GM12891 (cell line): ENCODE results near the gene CCDC167.

ENCODE experiments used
- POLR2A ChIP-seq: IDR thresholded peaks from 2 replicates; pipeline ENCODE4 v1.6.1; 2011; ENCODE audit warnings: low read depth, low read length, control low read depth
- POLR2AphosphoS5 ChIP-seq: IDR thresholded peaks from 2 replicates; pipeline ENCODE4 v1.6.1; 2011; ENCODE audit warnings: low read depth, low read length, control low read depth
- POU2F2 ChIP-seq: IDR thresholded peaks from 2 replicates; pipeline ENCODE4 v1.6.1; 2011; ENCODE audit warnings: low read depth, mild to moderate bottlenecking, control low read depth, low read length, moderate library complexity

GRCh38 chr6:37514321-37514771 lies 14.7 kb upstream of the CCDC167 start:
- TF ChIP-seq POLR2AphosphoS5 (no peak), POLR2A (no peak), POU2F2 (no peak)
